Mesendoderm (in vitro differentiated cells): Measurements from ENCODE around the gene CTU1.

ENCODE experiments used
- DNase-seq: peaks from one replicate; pipeline ENCODE4 v3.0.0; 2013
- H2AK5ac ChIP-seq: 2 replicates; pipeline ENCODE4 v1.6.1; 2013; ENCODE audit warnings: low read length, inconsistent platforms
- H2BK120ac ChIP-seq: 2 replicates; pipeline ENCODE4 v1.6.1; 2013; ENCODE audit warnings: low read depth, mild to moderate bottlenecking, low read length, moderate library complexity, mixed read lengths
- H2BK15ac ChIP-seq: replicated peaks from 2 replicates; pipeline ENCODE4 v1.6.1; 2013; ENCODE audit warnings: low read depth, mild to moderate bottlenecking, moderate library complexity
- H2BK5ac ChIP-seq: 2 replicates; pipeline ENCODE4 v1.6.1; 2013; ENCODE audit warnings: low read length, inconsistent platforms
- H3K18ac ChIP-seq: 2 replicates; pipeline ENCODE4 v1.6.1; 2013; ENCODE audit warnings: mild to moderate bottlenecking, low read length, mixed read lengths
- H3K23ac ChIP-seq: one replicate; pipeline ENCODE4 v1.6.1; 2013; ENCODE audit warnings: low read length
- H3K27ac ChIP-seq: 2 replicates; pipeline ENCODE4 v1.5.1; 2013; ENCODE audit warnings: low read depth, mild to moderate bottlenecking, inconsistent platforms, low read length, moderate library complexity
- H3K27me3 ChIP-seq: 2 replicates; pipeline ENCODE4 v1.6.1; 2013; ENCODE audit warnings: low read length, control low read depth, mild to moderate bottlenecking, inconsistent platforms; ENCODE audit not compliant: insufficient read depth, poor library complexity
- H3K36me3 ChIP-seq: 2 replicates; pipeline ENCODE4 v1.6.1; 2013; ENCODE audit warnings: low read length, inconsistent platforms; ENCODE audit not compliant: control insufficient read depth, insufficient read depth
- H3K4ac ChIP-seq: one replicate; pipeline ENCODE4 v1.6.1; 2013; ENCODE audit warnings: low read depth, mild to moderate bottlenecking, low read length, moderate library complexity
- H3K4me1 ChIP-seq: 2 replicates; pipeline ENCODE4 v1.6.1; 2013; ENCODE audit warnings: low read depth, low read length, inconsistent platforms; ENCODE audit not compliant: control insufficient read depth
- H3K4me2 ChIP-seq: 2 replicates; pipeline ENCODE4 v1.6.1; 2013; ENCODE audit warnings: low read length
- H3K4me3 ChIP-seq: 2 replicates; pipeline ENCODE4 v1.5.1; 2013; ENCODE audit warnings: mild to moderate bottlenecking, low read length
- H3K56ac ChIP-seq: one replicate; pipeline ENCODE4 v1.6.1; 2013; ENCODE audit warnings: low read length
- H3K79me1 ChIP-seq: 2 replicates; pipeline ENCODE4 v1.6.1; 2013; ENCODE audit warnings: low read length, inconsistent platforms
- H3K79me2 ChIP-seq: 2 replicates; pipeline ENCODE4 v1.6.1; 2013; ENCODE audit warnings: mild to moderate bottlenecking, low read length; ENCODE audit not compliant: control insufficient read depth, insufficient read depth
- H3K9ac ChIP-seq: 2 replicates; pipeline ENCODE4 v1.6.1; 2013; ENCODE audit warnings: low read length, inconsistent platforms
- H4K5ac ChIP-seq: one replicate; pipeline ENCODE4 v1.6.1; 2013; ENCODE audit warnings: low read length
- H4K8ac ChIP-seq: one replicate; pipeline ENCODE4 v1.6.1; 2013; ENCODE audit warnings: low read depth, mild to moderate bottlenecking, control low read depth, low read length, moderate library complexity
- WGBS: extraction: QIAGEN DNeasy Blood & Tissue Kit; methylation state at CpG from one replicate; pipeline ENCODE4 v1.1.7; 2013; ENCODE audit warnings: low lambda C conversion rate, missing lambda C conversion rate; ENCODE audit not compliant: insufficient coverage; ENCODE audit errors: extremely low coverage; 5-methylcytosine and 5-hydroxymethylcytosine counted together

The CTU1 gene

GRCh38 chr19:51142119-51142518 lies 33.9 kb upstream of the CTU1 start, which contains the start of gene SIGLEC7:
Gene SIGLEC7, plus strand, starts transcription at chr19:51142301. Its CDS starts 69 bp downstream, at chr19:51142370.
- no peak for DNase-seq
- no peak within 1 kb of the TSS for H3K56ac ChIP-seq
- H3K27me3 ChIP-seq = no peaks in the 10 kb centered on the region
- H2BK120ac ChIP-seq = no peak within 1 kb of the TSS
- no peak within 1 kb of the TSS for H3K4ac ChIP-seq
- H3K23ac ChIP-seq = no peak within 1 kb of the TSS
- H3K9ac ChIP-seq = no peak within 1 kb of the TSS
- H2BK5ac ChIP-seq = no peak within 1 kb of the TSS
- H3K27ac ChIP-seq = no peak within 1 kb of the TSS
- no peak within 1 kb of the TSS for H3K18ac ChIP-seq
- WGBS = no CpG with 5 or more reads among the region's 14 CpGs
- H4K5ac ChIP-seq = no peak within 1 kb of the TSS
- no peak within 1 kb of the TSS for H3K4me3 ChIP-seq
- no peaks in the 10 kb centered on the region for H3K79me1 ChIP-seq
- H3K4me1 ChIP-seq = no peaks in the 10 kb centered on the region
- no peak within 1 kb of the TSS for H2BK15ac ChIP-seq
- no peaks in the 10 kb centered on the region for H3K36me3 ChIP-seq
- no peak within 1 kb of the TSS for H3K4me2 ChIP-seq
- no peak within 1 kb of the TSS for H2AK5ac ChIP-seq
- no peak within 1 kb of the TSS for H4K8ac ChIP-seq
- no peaks in the 10 kb centered on the region for H3K79me2 ChIP-seq

- Histone ChIP-seq H4K5ac (no peak overlapping the region), H3K4me3 (no peak overlapping the region), H3K4me2 (no peak overlapping the region), H3K27me3 (no peaks in the 10 kb centered on the region), H2BK5ac (no peak overlapping the region), H3K4ac (no peak overlapping the region), H3K4me1 (no peaks in the 10 kb centered on the region), H2BK120ac (no peak overlapping the region), H3K27ac (no peak overlapping the region), H3K23ac (no peak overlapping the region), H3K56ac (no peak overlapping the region), H2AK5ac (no peak overlapping the region), H3K79me1 (no peaks in the 10 kb centered on the region), H4K8ac (no peak overlapping the region), H3K36me3 (no peaks in the 10 kb centered on the region), H2BK15ac (no peak overlapping the region), H3K79me2 (no peaks in the 10 kb centered on the region), H3K18ac (no peak overlapping the region), H3K9ac (no peak overlapping the region)
- WGBS = no CpG with 5 or more reads among the region's 6 CpGs
- DNase-seq = no peak
Measured at GRCh38 chr19:51141181-51141580, 33.0 kb upstream of the CTU1 start.

DNA sequence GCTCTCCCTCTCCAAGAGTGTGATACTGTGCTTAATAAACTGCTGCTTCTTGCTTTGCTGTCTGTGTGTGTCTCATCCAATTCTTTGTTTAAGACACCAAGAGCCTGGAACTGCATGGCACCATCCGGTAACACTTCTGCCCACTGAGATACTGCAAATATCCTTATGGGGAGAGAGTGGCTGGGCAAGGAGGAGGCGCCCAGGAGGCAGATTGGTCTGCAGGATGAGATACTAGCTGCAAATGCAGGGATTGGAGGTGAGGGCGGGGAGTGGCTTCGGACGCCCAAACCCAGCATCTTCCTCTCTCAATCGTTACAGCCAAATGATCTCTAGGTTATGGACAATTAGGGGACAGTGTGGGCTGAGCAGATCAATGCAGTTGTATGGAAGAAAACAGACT lies 32.2 kb upstream of the CTU1 start:
- Histone ChIP-seq H2BK15ac (no peak overlapping the region), H3K4me2 (no peak overlapping the region), H3K36me3 (no peaks in the 10 kb centered on the region), H3K56ac (no peak overlapping the region), H3K4me1 (no peaks in the 10 kb centered on the region), H3K79me2 (no peaks in the 10 kb centered on the region), H3K79me1 (no peaks in the 10 kb centered on the region), H4K8ac (no peak overlapping the region), H2BK5ac (no peak overlapping the region), H2BK120ac (no peak overlapping the region), H3K4me3 (no peak overlapping the region), H3K27ac (no peak overlapping the region), H3K27me3 (no peaks in the 10 kb centered on the region), H3K18ac (no peak overlapping the region), H3K4ac (no peak overlapping the region), H3K23ac (no peak overlapping the region), H4K5ac (no peak overlapping the region), H2AK5ac (no peak overlapping the region), H3K9ac (no peak overlapping the region)
- no peak for DNase-seq
- no CpG with 5 or more reads among the region's 6 CpGs for WGBS

DNA sequence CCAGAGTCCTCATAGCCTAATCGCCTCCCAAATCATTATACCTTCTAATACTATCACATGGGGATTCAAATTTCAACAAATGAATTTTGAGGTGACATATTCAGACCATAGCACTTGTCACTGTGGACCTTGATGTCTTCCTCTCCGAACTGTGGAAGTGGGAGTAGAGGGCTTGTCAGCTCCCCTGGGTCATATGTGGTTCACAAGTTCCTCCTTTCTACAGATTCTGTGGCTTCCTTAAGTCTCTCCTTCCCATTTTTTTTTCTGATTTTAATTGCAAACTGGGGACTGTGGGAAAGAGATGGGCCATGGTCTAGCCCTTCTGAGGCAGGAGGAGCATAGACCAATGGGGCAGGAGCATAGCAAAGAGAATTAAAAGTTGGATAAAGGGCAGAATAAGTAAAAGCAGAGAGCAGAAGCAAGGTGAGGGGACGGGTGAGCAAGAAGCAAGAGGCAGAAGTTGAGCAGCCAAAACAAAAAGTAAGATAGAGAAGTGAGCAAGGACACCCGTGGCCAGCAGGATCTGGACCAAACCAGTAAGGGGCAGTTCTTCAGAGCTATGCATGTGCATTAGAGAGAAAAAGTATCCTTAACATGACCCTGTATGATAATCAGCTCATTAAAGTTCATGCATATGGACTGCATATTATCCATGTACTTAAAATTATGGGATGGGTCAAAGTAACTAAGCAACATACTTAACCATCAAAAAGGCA lies 31.2 kb upstream of the CTU1 start:
- H3K18ac ChIP-seq = no peak overlapping the region
- no peak overlapping the region for H4K5ac ChIP-seq
- no peak for DNase-seq
- no peaks in the 10 kb centered on the region for H3K4me1 ChIP-seq
- no peaks in the 10 kb centered on the region for H3K27me3 ChIP-seq
- no CpG with 5 or more reads among the region's 4 CpGs for WGBS
- H3K23ac ChIP-seq = no peak overlapping the region
- no peak overlapping the region for H3K4me2 ChIP-seq
- H2BK15ac ChIP-seq = no peak overlapping the region
- H3K79me2 ChIP-seq = no peaks in the 10 kb centered on the region
- H3K4me3 ChIP-seq = no peak overlapping the region
- H2BK120ac ChIP-seq = no peak overlapping the region
- H3K79me1 ChIP-seq = no peaks in the 10 kb centered on the region
- no peak overlapping the region for H3K56ac ChIP-seq
- H2BK5ac ChIP-seq = no peak overlapping the region
- no peak overlapping the region for H4K8ac ChIP-seq
- H2AK5ac ChIP-seq = no peak overlapping the region
- H3K9ac ChIP-seq = no peak overlapping the region
- no peaks in the 10 kb centered on the region for H3K36me3 ChIP-seq
- H3K4ac ChIP-seq = no peak overlapping the region
- H3K27ac ChIP-seq = no peak overlapping the region

DNA sequence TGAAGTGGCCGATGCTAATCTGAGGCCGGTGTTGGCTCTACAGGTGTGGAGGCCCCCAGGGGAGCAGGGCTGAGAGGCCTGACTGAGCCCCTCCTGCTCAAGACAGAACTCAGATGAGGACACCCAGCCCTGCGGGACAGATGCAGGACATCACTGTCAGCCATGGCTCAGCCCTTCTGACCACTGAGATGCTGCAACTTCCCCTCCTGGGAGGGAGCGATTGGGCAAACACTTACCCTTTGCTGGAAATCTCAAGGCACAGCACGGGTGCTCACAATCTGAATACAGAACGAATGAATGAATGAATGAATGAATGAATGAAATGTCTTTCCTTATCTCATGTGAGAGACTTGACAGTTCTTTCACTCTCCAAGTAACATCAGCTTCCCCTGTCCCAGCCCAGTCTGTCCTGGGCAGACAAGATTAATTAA lies 30.4 kb upstream of the CTU1 start:
- no peak overlapping the region for H3K56ac ChIP-seq
- no peak overlapping the region for H3K4me2 ChIP-seq
- H3K36me3 ChIP-seq = no peaks in the 10 kb centered on the region
- H2BK120ac ChIP-seq = no peak overlapping the region
- no peak overlapping the region for H3K9ac ChIP-seq
- H3K79me1 ChIP-seq = no peaks in the 10 kb centered on the region
- H3K4ac ChIP-seq = no peak overlapping the region
- WGBS = no CpG with 5 or more reads among the region's 6 CpGs
- no peak overlapping the region for H3K27ac ChIP-seq
- no peak overlapping the region for H4K5ac ChIP-seq
- H3K18ac ChIP-seq = no peak overlapping the region
- H2AK5ac ChIP-seq = no peak overlapping the region
- no peaks in the 10 kb centered on the region for H3K79me2 ChIP-seq
- no peak for DNase-seq
- H3K27me3 ChIP-seq = no peaks in the 10 kb centered on the region
- no peak overlapping the region for H2BK5ac ChIP-seq
- H3K4me3 ChIP-seq = no peak overlapping the region
- H2BK15ac ChIP-seq = no peak overlapping the region
- H4K8ac ChIP-seq = no peak overlapping the region
- H3K23ac ChIP-seq = no peak overlapping the region
- H3K4me1 ChIP-seq = no peaks in the 10 kb centered on the region
